GM19328 (cell line): Measurements from ENCODE around the gene OBSCN.

ENCODE experiments used
- ATAC-seq: cut with Tn5 transposase; IDR thresholded peaks from one replicate; pipeline ENCODE4 v1.9.1; 2021; ENCODE audit warnings: mild to moderate bottlenecking, moderate library complexity; ENCODE audit not compliant: unreplicated experiment

OBSCN gene

GRCh38 chr1:228408869-228409805, 201.3 kb downstream of the OBSCN start:
- no peak for ATAC-seq

DNA sequence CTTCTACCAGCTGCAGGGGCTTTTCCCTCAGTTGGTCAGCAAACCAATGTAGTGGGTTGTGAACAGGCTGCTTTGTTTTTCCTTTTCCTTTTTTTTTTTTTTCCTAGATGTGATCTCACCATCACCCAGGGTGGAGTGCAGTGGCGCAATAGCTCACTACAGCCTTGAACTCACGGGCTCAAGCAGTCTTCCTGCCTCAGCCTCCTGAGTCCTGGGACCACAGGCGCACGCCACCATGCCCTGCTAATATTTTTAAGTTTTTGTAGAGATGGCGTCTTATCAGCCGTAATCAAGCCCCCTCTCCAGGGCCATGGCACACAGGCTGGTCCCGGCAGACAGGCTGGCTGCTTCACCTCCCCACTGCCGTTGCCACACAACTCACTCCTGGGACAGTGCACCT, 202.2 kb downstream of the OBSCN start:
- no peak for ATAC-seq

DNA sequence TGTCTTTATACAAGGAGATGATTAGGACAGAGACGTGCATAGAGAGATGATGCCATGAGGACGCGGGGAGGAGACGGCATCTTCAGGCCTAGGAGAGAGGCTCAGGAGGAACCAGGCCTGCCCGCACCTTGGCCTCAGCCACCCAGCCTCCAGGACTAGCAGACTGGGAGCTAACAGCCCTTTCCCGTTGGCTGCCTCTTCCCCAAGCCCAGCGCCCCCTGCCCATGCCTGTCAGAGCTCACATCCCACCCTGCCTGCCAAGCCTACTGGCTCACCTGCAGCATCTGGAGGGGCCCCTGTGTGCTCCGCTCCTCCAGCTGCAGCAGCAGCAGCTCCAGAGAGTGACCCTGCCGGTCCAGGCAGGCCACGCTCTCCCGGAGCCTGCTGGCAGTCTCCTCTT, 202.8 kb downstream of the OBSCN start:
- no peak for ATAC-seq

DNA sequence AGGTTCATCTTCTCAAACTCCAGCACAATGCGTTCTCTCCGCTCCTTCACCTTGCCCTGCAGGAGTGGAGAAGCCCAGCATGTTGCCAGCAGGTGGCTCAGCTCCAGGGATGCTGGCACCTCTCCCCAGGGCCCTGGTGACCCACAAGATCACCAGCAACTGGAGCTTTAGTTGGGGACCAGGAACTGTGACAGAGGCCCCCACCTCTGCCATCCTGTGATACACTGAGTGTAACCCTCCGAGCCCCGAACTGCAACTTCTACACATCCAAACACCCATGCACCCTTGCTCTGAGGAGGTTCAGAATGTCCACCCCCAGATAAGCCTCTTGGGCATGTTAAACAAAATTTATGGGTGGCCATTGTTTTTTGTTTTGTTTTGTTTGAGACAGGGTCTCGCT, 203.3 kb downstream of the OBSCN start:
- no peak for ATAC-seq

DNA sequence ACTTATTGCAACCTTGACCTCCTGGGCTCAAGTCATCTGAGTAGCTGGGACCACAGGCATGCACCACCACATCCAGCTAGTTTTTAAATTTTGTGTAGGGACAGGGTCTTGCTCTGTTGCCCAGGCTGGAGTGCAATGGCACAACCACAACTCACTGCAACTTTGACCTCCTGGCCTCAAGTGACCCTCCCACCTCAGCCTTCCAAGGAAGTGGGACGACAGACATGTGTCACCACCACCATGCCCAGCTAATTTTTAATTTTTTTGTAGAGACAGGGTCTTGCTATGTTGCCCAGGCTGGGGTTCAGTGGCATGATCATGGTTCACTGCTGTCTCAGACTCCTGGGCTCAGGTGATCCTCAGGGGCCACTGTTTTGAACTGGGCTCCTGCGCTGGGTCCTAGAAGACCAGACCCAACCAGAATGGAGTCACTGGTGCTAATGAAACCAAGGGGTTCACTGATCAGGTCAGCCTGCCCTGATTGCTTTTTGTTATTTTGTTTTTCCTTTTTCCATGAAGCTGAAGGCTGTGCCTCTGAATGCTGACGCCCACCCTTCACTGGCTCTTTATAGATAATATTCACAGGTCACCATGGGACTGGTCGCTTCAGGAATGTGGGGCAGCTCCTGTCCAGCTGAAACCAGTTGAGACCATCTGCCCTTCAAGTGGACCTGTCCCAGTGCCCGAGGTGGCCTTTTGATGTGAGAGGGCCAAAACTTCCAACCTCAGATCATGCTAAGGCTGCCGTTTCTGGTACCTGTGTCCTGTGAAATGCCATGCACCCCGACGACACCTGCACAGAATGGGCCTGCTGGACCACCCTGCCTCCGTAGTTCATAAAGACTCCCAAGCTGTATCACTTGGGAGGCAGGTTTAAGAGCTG, 203.9 kb downstream of the OBSCN start:
- no peak for ATAC-seq

DNA sequence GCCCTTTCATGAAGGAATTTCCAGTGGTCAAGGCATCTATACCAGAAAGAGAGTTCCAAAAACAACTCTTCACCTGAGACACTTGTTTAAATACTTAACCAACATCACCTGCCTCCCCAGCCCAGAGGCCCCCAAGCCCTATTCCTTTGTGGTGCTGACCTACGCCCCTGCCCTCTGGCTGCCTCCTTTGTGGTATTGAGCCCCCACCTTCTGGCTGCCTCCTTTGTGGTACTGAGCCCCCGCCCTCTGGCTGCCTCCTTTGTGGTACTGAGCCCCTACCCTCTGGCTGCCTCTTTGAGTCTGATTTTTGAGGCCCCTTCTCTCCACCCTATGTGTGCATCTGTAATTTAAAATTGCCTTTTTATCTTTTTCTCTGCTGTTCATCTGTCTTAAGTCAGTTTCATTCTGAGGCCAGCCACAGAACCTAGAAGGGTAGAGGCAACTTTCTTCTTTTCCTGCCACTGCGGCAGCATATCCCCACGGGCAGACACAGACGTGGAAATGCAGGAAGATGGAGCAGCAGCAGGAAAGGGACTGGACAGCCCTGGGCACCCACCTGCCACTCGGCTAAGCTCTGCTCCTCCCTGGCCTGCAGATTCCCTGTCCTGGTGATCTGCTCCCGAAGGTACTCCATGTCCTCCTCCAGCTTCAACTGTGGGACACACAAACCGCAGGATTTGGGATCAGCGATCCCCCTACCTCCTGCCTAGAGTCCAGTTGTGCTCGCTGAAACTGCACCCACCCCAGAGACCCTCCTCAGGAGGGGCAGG, 205.6 kb downstream of the OBSCN start:
- no peak for ATAC-seq

DNA sequence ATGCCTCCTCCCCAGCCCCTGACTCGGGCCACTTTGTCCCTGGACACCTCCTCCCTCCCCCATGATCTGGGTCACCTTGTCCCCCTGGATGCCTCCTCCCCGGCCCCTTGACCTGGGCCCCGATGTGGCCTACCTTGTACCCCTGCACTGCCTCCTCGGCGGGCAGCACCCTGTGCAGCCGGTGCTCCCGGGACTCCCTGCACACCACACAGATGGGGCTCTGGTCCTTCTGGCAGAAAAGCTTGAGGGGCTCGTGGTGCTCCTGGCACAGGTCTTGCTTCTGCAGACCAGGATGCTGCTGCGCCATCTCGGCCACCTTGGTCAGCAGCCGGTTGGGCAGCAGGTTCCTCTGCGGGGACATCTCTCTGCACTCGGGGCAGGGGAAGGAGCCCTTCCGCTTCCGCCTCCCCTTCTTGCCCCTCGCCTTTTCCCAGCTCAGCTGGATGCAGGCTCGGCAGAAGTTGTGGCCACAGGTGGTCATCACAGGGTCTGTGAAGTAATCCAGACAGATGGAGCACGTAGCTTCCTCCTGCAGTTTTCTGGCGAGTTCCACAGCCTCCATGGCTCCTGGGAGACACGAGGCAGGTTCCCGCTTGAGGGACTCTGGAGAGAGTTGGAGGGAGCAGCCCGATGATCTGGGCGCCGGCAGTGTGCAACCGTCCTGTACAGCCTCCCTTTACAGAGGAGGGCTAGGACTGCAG, 206.8 kb downstream of the OBSCN start:
- ATAC-seq, result no peak

- ATAC-seq, result no peak
Measured at GRCh38 chr1:228415221-228415620, 207.4 kb downstream of the OBSCN start.

- ATAC-seq, result no peak
Measured at GRCh38 chr1:228415853-228416216, 208.0 kb downstream of the OBSCN start.

GRCh38 chr1:228416217-228416933, 208.5 kb downstream of the OBSCN start, which contains the start of gene TRIM17:
TRIM17 (minus strand) TSS chr1:228416861; CDS start chr1:228415072, 1,789 bp downstream.
- ATAC-seq, result no peak

DNA sequence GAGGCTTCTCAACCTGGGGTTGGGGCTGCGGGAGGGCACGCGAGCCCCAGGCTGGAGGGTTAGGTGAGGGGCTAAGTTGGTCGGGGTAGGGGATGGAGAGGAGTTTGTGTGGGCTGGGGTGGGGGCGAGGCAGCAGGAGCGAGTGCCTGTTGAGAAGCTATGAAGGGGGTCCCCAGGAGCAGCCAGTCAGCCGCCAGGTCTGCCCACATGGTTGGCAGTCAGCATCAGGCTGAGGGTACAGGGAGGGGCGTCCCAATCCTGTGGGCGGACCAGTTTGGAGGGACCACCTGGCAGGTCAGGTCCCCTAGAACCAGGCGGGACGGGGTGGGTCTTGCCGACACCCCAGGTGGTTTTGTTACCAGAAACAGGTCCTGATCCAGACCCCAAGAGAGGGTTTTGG, 209.2 kb downstream of the OBSCN start:
- ATAC-seq, result no peak

DNA sequence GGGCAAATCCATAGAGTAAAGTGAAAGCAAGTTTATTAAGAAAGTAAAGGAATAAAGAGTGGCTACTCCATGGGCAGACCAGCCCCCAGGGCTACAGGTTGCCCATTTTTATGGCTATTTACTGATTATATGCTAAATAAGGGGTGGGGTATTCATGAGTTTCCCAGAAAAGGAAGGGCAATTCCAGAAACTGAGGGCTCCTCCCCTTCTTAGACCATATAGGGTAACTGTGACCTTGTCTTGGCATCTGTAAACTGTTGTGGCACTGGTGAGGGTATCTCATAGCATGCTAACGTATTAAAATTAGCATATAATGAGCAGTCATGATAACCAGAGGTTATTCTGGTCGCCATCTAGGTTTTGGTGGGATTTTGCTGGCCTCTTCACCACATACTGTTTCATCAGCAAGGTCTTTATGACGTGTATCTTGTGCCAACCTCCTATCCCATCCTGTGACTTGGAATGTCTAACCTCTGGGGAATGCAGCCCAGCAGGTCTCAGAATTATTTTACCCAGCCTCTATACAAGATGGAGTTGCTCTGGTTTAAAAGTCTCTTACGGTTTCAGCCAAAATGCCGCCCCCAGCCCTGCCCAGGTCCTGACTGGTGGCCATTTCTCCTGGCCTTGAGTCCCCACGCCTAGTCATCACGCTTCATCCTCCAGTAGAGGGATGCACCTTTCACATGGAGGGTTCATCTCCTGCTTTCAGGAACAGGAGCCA, 209.8 kb downstream of the OBSCN start:
- ATAC-seq, result no peak

- no peak for ATAC-seq
Measured at GRCh38 chr1:228420968-228421826, 213.4 kb downstream of the OBSCN start.

DNA sequence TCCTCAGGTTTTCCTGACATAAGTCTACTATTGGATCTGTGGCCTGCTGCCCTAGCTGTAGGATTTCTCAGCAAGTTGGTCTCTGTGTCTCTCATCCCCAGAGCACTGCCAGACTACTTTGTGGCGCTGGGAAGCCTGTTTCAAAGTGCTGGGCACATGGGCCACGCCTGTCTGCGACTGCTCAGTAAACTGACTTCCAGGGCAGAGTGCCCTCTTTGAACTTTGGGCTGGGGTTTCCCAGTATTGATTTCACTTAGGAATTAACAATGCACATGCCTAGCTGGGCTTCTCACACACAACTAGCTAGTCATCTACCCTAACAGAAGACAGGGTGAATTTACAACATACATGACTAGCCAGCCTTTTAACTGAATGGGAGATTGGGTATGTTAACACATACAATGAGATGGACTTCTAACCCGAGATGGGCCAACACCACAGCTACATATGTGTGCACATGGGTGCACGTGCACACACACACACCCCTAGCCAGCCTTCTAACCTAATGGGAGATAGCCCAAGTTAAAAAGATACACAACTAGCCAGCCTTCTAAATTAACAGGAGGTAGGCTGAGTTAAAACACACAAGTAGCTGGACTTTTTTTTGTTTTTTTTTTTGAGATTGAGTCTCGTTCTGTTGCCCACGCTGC, 215.7 kb downstream of the OBSCN start:
- no peak for ATAC-seq

DNA sequence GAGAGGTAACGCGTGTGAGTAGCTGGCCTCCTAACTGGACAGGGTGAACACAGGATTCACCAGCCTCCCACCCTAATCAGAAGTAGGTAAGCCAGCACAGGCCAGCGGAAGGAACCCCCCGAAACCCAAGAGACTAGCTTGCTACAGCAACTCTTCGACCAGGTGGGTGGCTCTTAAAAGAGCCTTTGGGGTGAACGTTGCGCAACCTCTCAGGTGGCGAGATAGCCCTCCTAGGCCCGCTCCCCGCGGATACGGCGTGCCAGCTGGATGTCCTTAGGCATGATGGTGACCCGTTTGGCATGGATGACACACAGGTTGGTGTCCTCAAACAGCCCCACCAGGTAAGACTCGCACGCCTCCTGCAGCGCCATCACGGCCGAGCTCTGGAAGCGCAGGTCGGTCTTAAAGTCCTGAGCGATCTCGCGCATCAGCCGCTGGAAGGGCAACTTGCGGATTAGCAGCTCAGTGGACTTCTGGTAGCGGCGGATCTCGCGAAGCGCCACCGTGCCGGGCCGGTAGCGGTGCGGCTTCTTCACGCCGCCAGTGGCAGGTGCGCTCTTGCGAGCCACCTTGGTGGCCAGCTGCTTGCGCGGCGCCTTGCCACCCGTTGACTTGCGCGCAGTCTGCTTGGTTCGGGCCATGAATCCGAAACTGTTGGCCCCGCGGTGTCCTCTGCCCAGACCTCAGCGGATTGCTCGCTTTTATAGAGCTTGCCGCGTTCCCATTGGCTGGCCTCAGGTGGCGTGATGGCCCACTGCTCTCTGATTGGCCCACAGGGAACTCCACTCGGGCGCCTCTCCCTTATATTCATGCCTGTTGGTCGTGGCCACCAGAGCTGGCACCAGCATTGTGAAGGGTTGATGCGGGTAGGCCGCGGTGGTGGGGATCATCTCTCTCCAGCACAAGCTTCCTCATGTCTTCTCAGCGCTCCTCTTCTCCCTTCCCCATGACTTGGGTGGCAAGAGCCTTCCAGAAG, 217.1 kb downstream of the OBSCN start:
- no peak for ATAC-seq

DNA sequence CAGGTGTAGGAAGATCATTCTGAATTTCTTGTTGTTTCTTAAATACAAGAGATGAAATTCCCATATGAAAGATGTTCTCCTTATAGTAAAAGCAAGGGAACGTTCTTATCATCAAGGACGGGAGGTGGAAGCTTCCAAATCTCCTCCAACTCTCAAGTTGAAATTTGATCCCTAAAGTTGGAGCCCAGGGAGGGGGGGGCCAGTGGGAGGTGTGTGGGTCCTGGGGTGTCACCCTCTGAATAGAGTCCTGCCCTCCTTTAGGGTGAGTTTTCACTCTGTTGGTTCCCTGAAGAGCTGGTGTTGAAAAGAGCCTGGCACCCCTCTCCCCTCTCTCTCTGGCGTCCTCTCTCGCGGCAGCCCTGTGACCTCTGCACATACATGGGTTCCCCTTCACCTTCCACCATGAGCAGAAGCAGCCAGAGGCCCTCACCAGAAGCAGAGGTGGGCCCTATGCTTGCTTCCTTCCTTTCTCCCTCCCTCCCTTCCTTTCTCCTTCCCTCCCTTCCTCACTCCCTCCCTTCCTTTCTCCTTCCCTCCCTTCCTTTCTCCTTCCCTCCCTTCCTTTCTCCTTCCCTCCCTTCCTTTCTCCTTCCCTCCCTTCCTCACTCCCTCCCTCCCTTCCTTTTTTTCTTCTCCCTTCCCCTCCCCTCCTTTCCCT, 218.8 kb downstream of the OBSCN start:
- no peak for ATAC-seq
